Fibroblast of skin of left quadriceps (primary cell): ENCODE results near the gene SOS2.
"Not testable (repeated sequence)": the region's sequence is repeated elsewhere in the genome, so short reads cannot be mapped to it uniquely, and the experiment has no call there.

Source experiments
- DNase-seq, 2 experiments: peaks; one replicate each; pipeline ENCODE4 v3.0.0-alpha.2; 2013; ENCODE audit warnings: low read depth in 2 of 2

Gene SOS2

DNA sequence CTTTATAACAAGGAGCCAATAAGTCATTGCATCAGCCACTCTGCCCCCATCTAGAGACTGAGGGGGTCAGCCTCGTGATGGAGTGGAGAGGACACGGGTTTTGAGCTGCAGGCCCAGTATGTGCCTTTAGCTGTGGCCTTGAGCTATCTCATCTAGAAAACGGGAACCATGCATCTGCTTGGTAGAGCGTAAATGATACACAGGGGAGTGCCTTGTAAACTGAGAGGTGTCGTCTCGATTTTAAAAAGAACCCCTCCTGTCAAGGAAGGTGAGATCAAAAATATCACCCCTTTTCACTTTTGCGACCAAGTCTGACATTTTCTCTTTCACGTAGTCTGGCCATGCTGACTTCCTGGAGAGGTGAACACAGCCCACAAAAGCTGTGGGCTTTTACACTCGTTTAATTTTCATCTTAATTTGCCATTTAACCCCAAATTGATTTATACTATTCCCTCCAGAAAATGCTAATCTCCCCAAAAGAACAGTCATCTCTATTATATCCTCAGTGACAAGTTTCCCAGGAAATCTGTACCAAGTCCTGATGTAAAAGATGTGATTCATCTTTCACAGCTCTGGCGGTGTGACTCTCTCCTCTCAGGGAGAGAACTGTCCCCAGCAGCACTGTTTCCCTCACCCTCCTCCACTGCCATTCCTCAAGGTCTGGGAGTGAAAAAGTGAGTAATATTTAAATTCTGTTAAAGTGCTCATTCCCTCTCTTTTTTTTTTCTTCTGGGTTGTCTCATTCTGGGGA lies 145.6 kb downstream of the SOS2 start:
- peak; percentile 10 to 20 for DNase-seq

DNA sequence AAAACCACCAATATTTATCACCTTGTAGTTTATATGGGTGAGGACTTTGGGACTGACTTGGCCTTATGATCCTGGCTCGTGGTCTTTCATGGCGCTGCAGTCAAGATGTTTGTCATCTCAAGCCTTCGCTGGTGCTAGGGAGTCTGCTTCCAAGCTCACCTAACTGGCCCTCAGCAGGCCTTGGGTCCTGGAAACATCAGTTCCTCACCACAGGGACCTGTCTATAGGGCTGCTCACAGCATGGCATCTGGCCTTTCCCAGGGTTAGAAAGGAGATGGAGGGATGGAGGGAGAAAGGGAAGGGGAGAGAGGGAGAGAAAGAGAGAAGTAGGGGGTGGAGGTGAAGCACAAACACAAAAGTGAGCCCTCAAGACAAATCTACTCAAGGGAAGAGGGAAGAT lies 146.7 kb downstream of the SOS2 start:
- DNase-seq: no peak

DNA sequence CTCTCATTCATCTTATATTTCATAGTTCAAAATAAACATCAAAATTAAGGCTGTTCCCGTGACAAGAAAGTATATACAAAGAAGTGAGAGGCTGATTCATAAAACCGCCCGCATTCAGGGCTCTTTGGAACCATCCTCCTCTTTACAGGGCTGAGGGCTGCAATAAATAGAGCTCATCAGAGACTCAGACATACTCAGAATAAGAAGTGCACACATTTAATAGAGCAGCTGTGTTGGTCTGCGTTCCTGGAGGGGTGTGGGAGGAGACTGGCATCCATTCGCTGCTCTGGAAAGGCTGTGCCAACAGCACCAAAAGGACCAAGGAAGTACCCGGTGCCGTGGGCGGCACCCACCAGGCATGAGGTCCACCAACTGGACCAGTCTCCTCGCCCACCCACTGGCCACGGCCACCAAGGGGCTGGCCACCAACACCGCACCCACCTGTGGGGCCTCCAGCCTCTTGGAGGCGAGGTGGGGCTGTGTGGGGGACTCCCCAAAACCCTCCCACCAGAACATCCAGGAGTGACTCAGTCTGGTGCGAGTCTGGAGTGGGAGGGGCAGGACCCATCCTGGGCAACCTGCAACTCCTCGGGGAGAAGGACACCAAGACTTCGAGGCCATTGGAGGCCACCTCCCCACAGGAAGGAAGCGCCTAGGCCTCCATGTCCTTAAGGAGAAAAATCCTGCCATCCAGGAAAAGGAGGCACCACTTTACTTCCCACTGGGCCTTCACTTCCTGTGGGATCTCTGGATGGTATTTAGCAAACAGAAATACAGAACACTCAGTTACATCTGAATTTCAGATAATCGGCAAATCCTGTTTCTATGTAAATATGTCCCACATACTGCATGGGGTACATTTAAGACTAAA lies 147.7 kb downstream of the SOS2 start:
- no peak for DNase-seq

DNA sequence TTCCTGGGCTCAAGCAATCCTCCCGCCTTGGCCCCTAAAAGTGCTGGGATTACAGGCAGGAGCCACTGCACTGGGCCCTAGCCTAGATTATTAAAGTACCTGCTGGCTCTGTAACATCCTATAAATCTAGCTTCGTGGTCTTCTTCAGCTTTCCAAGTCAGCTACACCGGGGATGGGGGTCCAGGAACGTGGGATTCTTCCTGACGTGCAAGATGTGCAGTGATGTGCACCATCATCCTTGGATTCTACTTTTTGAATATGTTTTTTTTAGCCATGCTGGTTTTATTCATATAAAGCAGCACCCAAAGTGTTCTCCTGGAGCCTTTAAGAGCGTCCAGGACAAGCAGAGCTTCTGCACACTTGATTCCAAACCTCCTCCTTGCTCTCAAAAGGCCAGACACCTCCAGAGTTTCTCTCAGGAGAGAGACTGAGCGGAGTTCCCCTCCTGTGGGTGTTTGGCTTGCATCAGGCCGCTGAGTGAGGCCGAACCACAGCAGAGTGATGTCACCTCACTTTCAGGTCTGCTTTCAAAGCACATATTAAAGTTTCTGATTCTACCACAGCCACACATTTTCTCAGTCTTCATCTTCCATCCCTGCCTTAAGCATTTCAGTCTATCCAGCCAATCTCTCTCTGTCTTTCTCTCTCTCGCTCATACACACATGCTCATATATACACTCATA lies 148.5 kb downstream of the SOS2 start:
- no peak for DNase-seq

DNA sequence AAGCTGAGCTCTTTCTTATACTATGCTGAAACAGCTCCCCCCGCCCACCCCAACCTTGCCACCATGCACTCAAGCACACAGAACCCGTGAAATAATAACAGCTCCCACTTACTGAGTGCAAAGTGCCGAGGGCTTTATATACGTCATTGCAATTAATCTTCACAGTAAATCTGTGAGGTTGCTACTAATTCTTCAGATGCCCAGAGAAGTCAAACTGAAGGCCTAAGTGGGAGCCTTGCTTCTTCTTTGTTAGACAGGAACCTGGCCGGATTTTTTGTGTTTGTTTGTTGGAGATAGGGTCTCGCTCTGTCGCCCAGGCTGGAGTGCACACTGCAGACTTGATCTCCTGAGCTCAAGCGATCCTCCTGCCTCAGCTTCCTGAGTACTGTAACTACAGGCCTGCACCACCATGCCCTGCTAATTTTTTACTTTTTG lies 149.1 kb downstream of the SOS2 start:
- DNase-seq: no peak

DNA sequence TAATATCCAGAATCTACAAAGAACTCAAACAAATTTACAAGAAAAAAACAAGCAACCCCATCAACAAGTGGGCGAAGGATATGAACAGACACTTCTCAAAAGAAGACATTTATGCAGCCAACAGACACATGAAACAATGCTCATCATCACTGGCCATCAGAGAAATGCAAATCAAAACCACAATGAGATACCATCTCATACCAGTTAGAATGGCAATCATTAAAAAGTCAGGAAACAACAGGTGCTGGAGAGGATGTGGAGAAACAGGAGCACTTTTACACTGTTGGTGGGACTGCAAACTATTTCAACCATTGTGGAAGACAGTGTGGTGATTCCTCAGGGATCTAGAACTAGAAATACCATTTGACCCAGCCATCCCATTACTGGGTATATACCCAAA lies 152.3 kb downstream of the SOS2 start:
- not testable (repeated sequence) for DNase-seq

DNA sequence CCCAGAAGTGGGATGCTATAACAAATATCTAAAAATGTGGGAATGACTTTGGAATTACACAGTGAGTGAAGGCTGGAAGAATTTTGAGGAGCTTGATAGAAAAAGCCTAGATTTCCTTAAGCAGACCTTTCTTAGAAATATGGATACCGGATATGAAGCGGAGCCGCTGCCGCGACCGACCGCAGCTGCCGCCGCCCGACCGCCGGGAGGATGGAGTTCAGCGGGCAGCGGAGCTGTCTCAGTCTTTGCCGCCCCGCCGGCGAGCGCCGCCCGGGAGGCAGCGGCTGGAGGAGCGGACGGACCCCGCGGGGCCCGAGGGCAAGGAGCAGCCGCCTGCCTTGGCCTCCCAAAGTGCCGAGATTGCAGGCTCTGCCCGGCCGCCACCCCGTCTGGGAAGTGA lies 157.7 kb downstream of the SOS2 start:
- not testable (repeated sequence) for DNase-seq

DNA sequence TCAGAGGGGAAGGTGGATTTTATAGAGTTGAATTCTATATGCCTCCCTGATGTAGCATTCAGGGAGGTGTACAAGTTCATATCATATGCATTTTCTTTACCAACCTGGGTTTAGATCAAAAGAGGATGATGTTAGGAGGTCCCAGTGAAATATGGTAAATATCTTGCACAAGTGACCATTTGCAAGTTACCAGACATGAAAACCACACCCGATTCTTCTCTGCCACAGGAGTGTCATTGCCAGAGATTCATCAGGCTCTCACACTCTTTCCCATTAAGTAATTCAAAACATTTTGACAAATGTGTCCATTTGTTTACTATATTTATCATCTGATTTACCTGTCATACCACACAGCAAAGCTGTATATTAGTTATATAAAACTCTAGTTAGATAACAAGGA lies 159.0 kb downstream of the SOS2 start:
- DNase-seq: no peak

DNA sequence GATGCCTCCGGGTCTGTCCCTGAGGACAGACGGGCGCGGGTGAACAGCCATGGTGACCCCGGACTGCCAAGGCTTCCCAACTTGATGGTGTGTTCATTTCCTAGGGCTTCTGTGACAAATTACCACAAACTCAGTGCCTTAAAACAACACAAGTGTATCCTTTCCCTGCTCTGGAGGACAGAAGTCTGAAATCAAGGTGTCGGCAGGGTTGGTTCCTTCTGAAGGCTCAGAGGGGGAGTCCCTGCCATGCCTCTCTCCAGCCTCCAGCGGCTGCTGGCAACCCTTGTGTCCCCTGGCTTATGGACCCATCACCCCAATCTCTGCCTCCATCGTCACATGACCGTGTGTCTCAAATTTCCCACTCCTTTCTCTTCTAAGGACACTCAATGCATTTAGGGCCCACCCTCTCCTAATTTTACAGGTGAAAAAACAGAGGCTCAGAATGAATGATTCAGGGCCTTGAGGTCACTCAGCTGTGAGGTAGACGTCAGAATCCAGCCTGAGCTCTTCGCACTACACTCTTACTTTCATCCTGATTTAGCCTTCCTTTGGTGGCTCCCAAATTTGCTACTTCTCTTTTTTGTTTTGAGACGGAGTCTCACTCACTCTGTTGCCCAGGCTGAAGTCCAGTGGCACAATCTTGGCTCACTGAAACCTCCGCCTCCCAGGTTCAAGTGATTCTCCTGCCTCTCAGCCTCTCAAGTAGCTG lies 160.4 kb downstream of the SOS2 start:
- no peak for DNase-seq

DNA sequence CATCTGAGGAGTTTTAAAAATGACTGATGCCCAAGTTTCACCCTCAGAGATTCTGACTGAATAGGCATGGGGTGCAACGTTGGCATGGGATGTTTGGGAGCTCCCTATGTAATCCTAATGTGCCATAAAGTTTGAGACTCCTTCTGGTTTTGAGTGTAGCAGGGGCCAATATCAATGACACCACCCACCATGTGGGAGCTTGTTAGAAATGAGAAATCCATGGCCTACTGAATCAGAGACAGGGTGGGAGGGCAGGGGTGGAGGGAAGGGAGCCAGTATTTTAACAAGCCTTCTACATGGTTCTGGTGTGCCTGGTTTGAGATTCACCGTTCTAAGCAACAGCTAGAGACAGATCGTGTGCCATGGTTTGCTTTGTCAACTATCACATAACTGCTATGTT lies 161.1 kb downstream of the SOS2 start:
- no peak for DNase-seq

DNA sequence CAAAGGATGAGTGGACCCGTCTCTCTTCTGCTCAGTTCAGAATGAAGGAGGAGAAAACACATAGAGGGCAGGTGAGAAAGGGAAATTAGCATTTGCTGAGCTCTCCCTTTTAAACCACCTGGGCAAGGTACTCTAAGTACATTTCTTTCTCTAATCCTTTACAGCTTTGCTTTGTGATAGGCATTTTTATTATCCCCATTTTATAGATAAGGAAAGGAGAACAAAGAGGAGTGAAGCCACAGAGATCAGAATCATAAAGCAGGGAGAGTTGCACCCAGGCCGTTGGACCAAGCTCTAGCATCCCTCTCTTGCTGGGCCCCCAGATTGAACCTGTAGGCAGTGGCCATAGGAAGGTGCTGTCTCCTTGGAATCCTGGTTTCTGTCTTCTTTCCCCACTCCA lies 162.1 kb downstream of the SOS2 start:
- no peak for DNase-seq

DNA sequence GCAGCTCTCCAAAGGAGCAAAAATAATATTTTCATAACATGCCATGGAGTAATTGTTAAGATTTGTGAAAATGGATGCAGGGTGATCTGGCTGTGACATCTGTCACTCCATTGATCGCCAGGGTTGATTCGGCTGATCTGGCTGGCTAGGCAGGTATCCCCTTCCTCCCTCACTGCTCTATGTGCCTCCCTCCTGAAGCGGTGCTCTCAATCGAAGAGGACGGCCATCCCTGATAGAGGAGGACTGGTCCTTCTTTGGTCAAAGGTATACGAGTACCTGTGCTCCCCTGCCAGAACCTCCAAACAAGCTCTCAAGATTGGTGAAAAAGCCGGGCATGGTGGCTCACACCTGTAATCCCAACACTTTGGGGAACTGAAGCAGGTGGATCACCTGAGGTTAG lies 162.9 kb downstream of the SOS2 start:
- no peak for DNase-seq

DNA sequence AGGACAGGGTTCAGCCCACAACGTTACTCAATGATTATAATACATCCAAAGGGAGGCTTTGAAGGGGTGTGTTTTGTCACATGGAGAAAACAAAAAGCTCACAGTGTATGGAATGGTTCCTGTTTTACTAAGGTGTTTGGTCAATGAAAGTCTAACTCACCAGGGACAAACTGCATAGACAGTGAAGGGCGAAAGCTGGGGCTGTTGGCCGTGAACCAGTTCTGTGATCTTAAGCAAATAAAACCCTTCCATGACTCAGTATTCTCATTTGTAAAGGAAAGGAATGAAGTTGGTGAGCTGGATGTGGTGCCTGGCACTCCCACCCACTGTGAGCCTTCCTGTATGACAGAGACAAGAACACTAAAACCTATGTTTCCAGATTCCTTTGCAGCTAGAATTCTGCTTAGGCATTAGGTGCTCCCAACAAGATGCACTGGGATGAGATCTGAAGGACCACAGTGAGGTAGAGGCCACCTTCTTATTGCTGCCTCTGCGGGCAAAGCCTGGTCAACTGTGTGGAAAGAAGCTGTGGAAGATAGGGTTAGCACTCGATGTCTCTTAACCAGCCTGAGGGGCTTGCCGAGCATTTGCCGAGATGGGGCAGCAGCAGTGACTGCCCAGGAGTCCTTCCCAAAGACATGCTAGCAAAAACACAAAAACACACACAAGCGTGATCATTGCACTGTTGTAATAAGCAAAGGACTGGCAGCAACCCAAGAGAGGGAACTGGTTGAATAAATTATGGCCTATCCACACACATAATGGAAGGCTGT lies 163.5 kb downstream of the SOS2 start:
- no peak for DNase-seq
